ENCODE results near the gene TRIB2.

DNA sequence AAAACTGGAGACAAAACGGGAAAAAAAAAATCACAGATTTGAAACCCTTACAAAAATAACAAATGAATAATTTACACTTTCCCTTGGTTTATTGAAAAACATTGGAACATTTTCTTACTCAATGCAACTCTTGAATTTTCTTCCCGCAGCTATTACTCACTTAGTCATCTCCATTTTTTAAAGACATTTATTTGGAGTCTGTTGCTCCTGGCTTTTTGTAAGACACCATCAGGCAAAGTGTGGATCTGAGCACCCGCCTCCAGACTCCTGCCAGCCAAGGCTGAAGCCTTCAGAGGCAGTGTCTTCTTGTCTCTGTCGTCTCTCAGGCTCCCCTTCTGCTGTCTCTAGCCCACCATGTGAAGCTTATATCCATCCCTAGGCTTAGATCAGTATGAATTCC, 46.2 kb downstream of the TRIB2 start:
- TF ChIP-seq, protein P1, sequence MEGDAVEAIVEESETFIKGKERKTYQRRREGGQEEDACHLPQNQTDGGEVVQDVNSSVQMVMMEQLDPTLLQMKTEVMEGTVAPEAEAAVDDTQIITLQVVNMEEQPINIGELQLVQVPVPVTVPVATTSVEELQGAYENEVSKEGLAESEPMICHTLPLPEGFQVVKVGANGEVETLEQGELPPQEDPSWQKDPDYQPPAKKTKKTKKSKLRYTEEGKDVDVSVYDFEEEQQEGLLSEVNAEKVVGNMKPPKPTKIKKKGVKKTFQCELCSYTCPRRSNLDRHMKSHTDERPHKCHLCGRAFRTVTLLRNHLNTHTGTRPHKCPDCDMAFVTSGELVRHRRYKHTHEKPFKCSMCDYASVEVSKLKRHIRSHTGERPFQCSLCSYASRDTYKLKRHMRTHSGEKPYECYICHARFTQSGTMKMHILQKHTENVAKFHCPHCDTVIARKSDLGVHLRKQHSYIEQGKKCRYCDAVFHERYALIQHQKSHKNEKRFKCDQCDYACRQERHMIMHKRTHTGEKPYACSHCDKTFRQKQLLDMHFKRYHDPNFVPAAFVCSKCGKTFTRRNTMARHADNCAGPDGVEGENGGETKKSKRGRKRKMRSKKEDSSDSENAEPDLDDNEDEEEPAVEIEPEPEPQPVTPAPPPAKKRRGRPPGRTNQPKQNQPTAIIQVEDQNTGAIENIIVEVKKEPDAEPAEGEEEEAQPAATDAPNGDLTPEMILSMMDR (IDR thresholded peaks at IDR 0.05 in 8 of 11, conservative IDR thresholded peaks at IDR 0.05 in 3 of 11), result no peak
- no peak for TF ChIP-seq POLR2AphosphoS5 (IDR thresholded peaks at IDR 0.05)
